Rectal smooth muscle tissue (tissue), 1 donor: Measurements from ENCODE around the gene DYNC1LI1.
"Not testable (repeated sequence)": the region's sequence is repeated elsewhere in the genome, so short reads cannot be mapped to it uniquely, and the experiment has no call there.

Experiments
- H3K27ac ChIP-seq: one replicate; pipeline ENCODE4 v1.7.0; 2013; ENCODE audit warnings: low read depth, low read length, inconsistent platforms
- H3K27me3 ChIP-seq: one replicate; pipeline ENCODE4 v1.7.0; 2013; ENCODE audit warnings: low read length; ENCODE audit not compliant: control insufficient read depth, insufficient read depth
- H3K36me3 ChIP-seq: one replicate; pipeline ENCODE4 v1.7.0; 2013; ENCODE audit warnings: low read length; ENCODE audit not compliant: control insufficient read depth, insufficient read depth
- H3K4me1 ChIP-seq: one replicate; pipeline ENCODE4 v1.7.0; 2013; ENCODE audit warnings: low read length; ENCODE audit not compliant: control insufficient read depth, insufficient read depth
- H3K4me3 ChIP-seq: one replicate; pipeline ENCODE4 v1.7.0; 2013; ENCODE audit warnings: low read length
- H3K9ac ChIP-seq: one replicate; pipeline ENCODE4 v1.7.0; 2013; ENCODE audit warnings: low read length

The DYNC1LI1 gene

GRCh38 chr3:32596909-32597369 is 26.3 kb upstream of the DYNC1LI1 start:
- Histone ChIP-seq H3K36me3 (no peaks in the 10 kb centered on the region), H3K4me1 (no peaks in the 10 kb centered on the region), H3K27me3 (no peaks in the 10 kb centered on the region), H3K27ac (no peak overlapping the region), H3K9ac (no peak overlapping the region), H3K4me3 (no peak overlapping the region)

GRCh38 chr3:32596282-32596908 is 25.7 kb upstream of the DYNC1LI1 start:
- Histone ChIP-seq H3K4me3 (no peak overlapping the region), H3K27me3 (no peaks in the 10 kb centered on the region), H3K36me3 (no peaks in the 10 kb centered on the region), H3K9ac (no peak overlapping the region), H3K27ac (no peak overlapping the region), H3K4me1 (no peaks in the 10 kb centered on the region)

GRCh38 chr3:32595323-32595722 is 24.7 kb upstream of the DYNC1LI1 start:
- H3K4me3 ChIP-seq = no peak overlapping the region
- no peak overlapping the region for H3K27ac ChIP-seq
- no peaks in the 10 kb centered on the region for H3K27me3 ChIP-seq
- H3K36me3 ChIP-seq = no peaks in the 10 kb centered on the region
- no peaks in the 10 kb centered on the region for H3K4me1 ChIP-seq
- H3K9ac ChIP-seq = no peak overlapping the region

- no peaks in the 10 kb centered on the region for H3K4me1 ChIP-seq
- H3K27ac ChIP-seq = no peak overlapping the region
- H3K36me3 ChIP-seq = no peaks in the 10 kb centered on the region
- H3K4me3 ChIP-seq = no peak overlapping the region
- no peaks in the 10 kb centered on the region for H3K27me3 ChIP-seq
- no peak overlapping the region for H3K9ac ChIP-seq
These were observed 23.4 kb upstream of the DYNC1LI1 start for GRCh38 chr3:32593903-32594525.

- no peaks in the 10 kb centered on the region for H3K4me1 ChIP-seq
- no peaks in the 10 kb centered on the region for H3K36me3 ChIP-seq
- H3K9ac ChIP-seq = no peak overlapping the region
- H3K4me3 ChIP-seq = no peak overlapping the region
- H3K27me3 ChIP-seq = no peaks in the 10 kb centered on the region
- no peak overlapping the region for H3K27ac ChIP-seq
These were observed 22.2 kb upstream of the DYNC1LI1 start for GRCh38 chr3:32592696-32593353.

- H3K27me3 ChIP-seq = no peaks in the 10 kb centered on the region
- H3K4me3 ChIP-seq = no peak overlapping the region
- no peak overlapping the region for H3K27ac ChIP-seq
- H3K36me3 ChIP-seq = no peaks in the 10 kb centered on the region
- H3K4me1 ChIP-seq = no peaks in the 10 kb centered on the region
- no peak overlapping the region for H3K9ac ChIP-seq
These were observed 21.4 kb upstream of the DYNC1LI1 start for GRCh38 chr3:32592011-32592410.

- Histone ChIP-seq H3K9ac (no peak overlapping the region), H3K4me3 (no peak overlapping the region), H3K36me3 (no peaks in the 10 kb centered on the region), H3K27ac (no peak overlapping the region), H3K4me1 (no peaks in the 10 kb centered on the region), H3K27me3 (no peaks in the 10 kb centered on the region)
These were observed 20.5 kb upstream of the DYNC1LI1 start for GRCh38 chr3:32591186-32591585.

GRCh38 chr3:32586356-32586755 is 15.7 kb upstream of the DYNC1LI1 start:
- H3K27me3 ChIP-seq = no peaks in the 10 kb centered on the region
- no peak overlapping the region for H3K27ac ChIP-seq
- H3K36me3 ChIP-seq = no peaks in the 10 kb centered on the region
- H3K4me3 ChIP-seq = no peak overlapping the region
- H3K9ac ChIP-seq = no peak overlapping the region
- H3K4me1 ChIP-seq = no peaks in the 10 kb centered on the region

GRCh38 chr3:32584660-32585059 is 14.0 kb upstream of the DYNC1LI1 start:
- Histone ChIP-seq H3K27me3 (no peaks in the 10 kb centered on the region), H3K4me1 (no peaks in the 10 kb centered on the region), H3K27ac (no peak overlapping the region), H3K4me3 (no peak overlapping the region), H3K9ac (no peak overlapping the region), H3K36me3 (no peaks in the 10 kb centered on the region)

- H3K27ac ChIP-seq = no peak overlapping the region
These were observed 13.1 kb upstream of the DYNC1LI1 start for GRCh38 chr3:32583708-32584107.

GRCh38 chr3:32578669-32579068 is 8.0 kb upstream of the DYNC1LI1 start:
- H3K4me3 ChIP-seq, H3K4me1 ChIP-seq, H3K9ac ChIP-seq, H3K27ac ChIP-seq, H3K27me3 ChIP-seq, H3K36me3 ChIP-seq: not testable (repeated sequence)

More at GRCh38 chr3:32583708-32584107, 13.1 kb upstream of the DYNC1LI1 start:
- no peaks in the 10 kb centered on the region for H3K36me3 ChIP-seq
- H3K9ac ChIP-seq = no peak overlapping the region
- no peak overlapping the region for H3K4me3 ChIP-seq
- no peaks in the 10 kb centered on the region for H3K4me1 ChIP-seq
- no peaks in the 10 kb centered on the region for H3K27me3 ChIP-seq

- no peak overlapping the region for H3K9ac ChIP-seq
- no peaks in the 10 kb centered on the region for H3K27me3 ChIP-seq
- no peak overlapping the region for H3K4me3 ChIP-seq
- no peaks in the 10 kb centered on the region for H3K36me3 ChIP-seq
- no peak overlapping the region for H3K27ac ChIP-seq
- H3K4me1 ChIP-seq = no peaks in the 10 kb centered on the region
These were observed 7.2 kb upstream of the DYNC1LI1 start for GRCh38 chr3:32577581-32578556.
